T-cell (primary cell): ENCODE results near the gene MUCL3. TPM values are rescaled to one million over a fixed set of nuclear protein-coding genes. Genes with fewer than 3 reads are reported as not detected.
A peak's percentile ranks its signal among the peaks of the same experiment; 100 is the strongest.

Experiments
- ATAC-seq, 4 experiments: fragments of 200-7000 bp in 3 of 4; fragments of 150-1000 bp in 1 of 4; cut with Tn5 transposase; replicated peaks in 1 of 4; 1 replicate in 3 of 4; 2 replicates in 1 of 4; pipeline ENCODE4 v1.10.0; 2021; ENCODE audit warnings: moderate library complexity in 3 of 4, mild to moderate bottlenecking in 2 of 4, moderate number of reproducible peaks in 1 of 4
- CTCF ChIA-PET, 2 donors: fragments of 300-600 bp; sonication (Branson Sonifier 250); formaldehyde crosslinking; loops; one replicate each; lab custom pipeline; 2022; ENCODE audit warnings: antibody characterized with exemption in 2 of 2; lab: Charles Lee
- POLR2A ChIA-PET, 2 donors: fragments of 300-600 bp; sonication (Branson Sonifier 250); formaldehyde crosslinking; loops; one replicate each; lab custom pipeline; 2022; ENCODE audit warnings: antibody characterized with exemption in 2 of 2; lab: Charles Lee
- DNase-seq, 35 experiments: peaks; one replicate each; pipeline versions ENCODE4 v3.0.0 to v3.0.0-alpha.2; 2013 to 2023
- H3K27ac ChIP-seq: one replicate; pipeline ENCODE4 v1.5.1; 2013; ENCODE audit warnings: low read length
- H3K27me3 ChIP-seq, 2 experiments: replicated peaks in 1 of 2; 1 replicate in 1 of 2; 2 replicates in 1 of 2; pipeline versions ENCODE4 v1.6.1 to v1.7.0; 2013; ENCODE audit warnings: low read length in 1 of 2, mixed read lengths in 1 of 2; ENCODE audit not compliant: control insufficient read depth in 2 of 2, insufficient read depth in 2 of 2; ENCODE audit errors: extremely low read depth in 1 of 2
- H3K36me3 ChIP-seq, 2 donors: 1 replicate in 1 of 2; 2 replicates in 1 of 2; pipeline versions ENCODE4 v1.6.1 to v1.7.0; 2013; ENCODE audit warnings: low read length in 1 of 2; ENCODE audit not compliant: control insufficient read depth in 2 of 2, insufficient read depth in 1 of 2; ENCODE audit errors: extremely low read depth in 1 of 2
- H3K4me1 ChIP-seq, 2 experiments: 1 replicate in 1 of 2; 2 replicates in 1 of 2; pipeline versions ENCODE4 v1.6.1 to v1.7.0; 2013; ENCODE audit warnings: low read length in 2 of 2, mixed read lengths in 1 of 2; ENCODE audit not compliant: insufficient read depth in 2 of 2, control insufficient read depth in 1 of 2; ENCODE audit errors: extremely low read depth in 1 of 2
- H3K4me3 ChIP-seq, 2 donors: 1 replicate in 1 of 2; 2 replicates in 1 of 2; pipeline versions ENCODE4 v1.5.1 to v1.7.0; 2013; ENCODE audit warnings: mild to moderate bottlenecking in 2 of 2, low read length in 1 of 2, moderate library complexity in 1 of 2; ENCODE audit not compliant: control insufficient read depth in 1 of 2; ENCODE audit errors: extremely low read depth in 1 of 2
- H3K9me3 ChIP-seq: 2 replicates; pipeline ENCODE4 v1.7.0; 2013
- H3K27ac Mint-ChIP-seq, 2 donors: one replicate each; pipeline ENCODE4 v1.8.0; 2020 to 2021; ENCODE audit warnings: mild to moderate bottlenecking in 2 of 2, mixed read lengths in 2 of 2
- H3K27me3 Mint-ChIP-seq, 2 donors: one replicate each; pipeline ENCODE4 v1.8.0; 2021 to 2022; ENCODE audit warnings: mixed read lengths in 2 of 2
- H3K36me3 Mint-ChIP-seq: one replicate; pipeline ENCODE4 v1.8.0; 2021; ENCODE audit warnings: mixed read lengths
- H3K4me1 Mint-ChIP-seq, 3 donors: one replicate each; pipeline ENCODE4 v1.8.0; 2020 to 2022; ENCODE audit warnings: mixed read lengths in 3 of 3, mild to moderate bottlenecking in 1 of 3
- H3K4me3 Mint-ChIP-seq, 3 donors: one replicate each; pipeline ENCODE4 v1.8.0; 2020 to 2022; ENCODE audit warnings: mild to moderate bottlenecking in 3 of 3, mixed read lengths in 3 of 3, moderate library complexity in 3 of 3
- H3K9me3 Mint-ChIP-seq, 3 donors: one replicate each; pipeline ENCODE4 v1.8.0; 2020 to 2022; ENCODE audit warnings: mixed read lengths in 3 of 3
- WGBS: methylation state at CpG from one replicate; pipeline ENCODE4 v1.1.5; 2013; ENCODE audit warnings: missing lambda C conversion rate; ENCODE audit not compliant: insufficient coverage; 5-methylcytosine and 5-hydroxymethylcytosine counted together
- total RNA-seq, 35 experiments: library from RNA in 6 of 35; stranded (reverse) in 6 of 35; fragments of 120-200 nt in 1 of 35; gene quantifications; one replicate each; pipeline versions ENCODE4 v1.2.1 to v1.2.4 and lab custom pipeline; 2013 to 2026

Gene MUCL3
- total RNA-seq, 5 donors from 2014 or later (not counting 1 experiment from before 2014, with no cell fraction given), result 0.09 TPM; not detected in 4

DNA sequence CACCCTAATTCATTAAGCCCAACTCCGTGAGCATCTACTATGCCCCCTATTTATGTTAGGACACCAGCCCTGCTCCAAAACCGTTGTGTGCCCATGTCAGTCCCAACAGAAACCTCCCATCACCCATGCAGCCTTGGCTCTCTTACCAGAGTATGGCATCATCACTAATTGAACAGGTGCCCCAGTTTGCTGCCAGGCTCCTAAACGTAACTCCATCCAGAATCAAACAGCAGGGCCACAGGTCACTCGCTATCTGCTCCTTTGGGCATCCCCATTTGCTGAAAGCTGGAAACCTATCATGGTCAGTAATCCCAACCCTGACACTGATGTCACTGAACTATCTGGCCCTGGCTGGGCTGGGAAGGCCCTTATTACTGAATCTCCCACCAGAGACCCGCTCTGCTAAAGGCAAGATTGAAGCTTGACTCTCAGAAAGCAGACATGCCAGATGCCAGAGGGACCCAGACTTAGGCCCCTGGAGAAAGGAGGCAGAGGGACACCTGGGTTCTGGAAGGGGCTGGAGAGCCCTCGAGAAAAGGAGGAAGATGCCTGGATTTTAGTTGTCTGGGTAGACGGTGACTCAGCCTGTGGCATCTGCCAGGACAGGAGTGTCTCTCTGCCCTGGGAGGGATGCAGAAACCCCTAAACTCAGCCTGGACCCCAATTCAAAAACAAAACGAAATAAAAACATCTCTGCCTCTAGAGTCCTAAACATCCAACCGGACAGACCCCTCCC lies 14.0 kb downstream of the MUCL3 start:
- DNase-seq (peak in 3 of 35 experiments; percentile 7 to 13 (median 11)), ATAC-seq (no peak)
- ChIA-PET POLR2A (interaction anchor here in 1 of 2 donors (0.5 kb wide), 1 partner anchor 273 kb away, joined by 4 read pairs; no protein-coding TSS in a partner anchor), CTCF (interaction anchor here in 1 of 2 donors (1.2 kb wide), 1 partner anchor 133 kb away, joined by 4 read pairs; no protein-coding TSS in a partner anchor)
- H3K36me3 Mint-ChIP-seq, result no peaks in the 10 kb centered on the region
- no peaks in the 10 kb centered on the region for H3K9me3 ChIP-seq
- H3K4me3 Mint-ChIP-seq, result peak overlapping the region; percentile 80 to 82 (median 82)
- WGBS, result 92% methylated on average over 4 of the region's 9 CpGs
- H3K36me3 ChIP-seq, result no peaks in the 10 kb centered on the region
- peaks cover 23 to 30% of the 10 kb centered on the region in 2 donors for H3K27me3 Mint-ChIP-seq
- H3K4me1 Mint-ChIP-seq, result peaks cover 15 to 23% (median 17%) of the 10 kb centered on the region in 3 donors
- H3K27me3 ChIP-seq, result peaks cover 8 to 32% of the 10 kb centered on the region in 2 experiments
- peak overlapping the region; percentile 42 to 93 for H3K27ac Mint-ChIP-seq
- H3K4me1 ChIP-seq, result peaks cover 0 to 21% of the 10 kb centered on the region in 2 experiments
- H3K4me3 ChIP-seq, result peak overlapping the region; percentile 53 to 77
- no peak overlapping the region for H3K27ac ChIP-seq
- peaks cover 0 to 6% (median 0%) of the 10 kb centered on the region in 3 donors for H3K9me3 Mint-ChIP-seq

DNA sequence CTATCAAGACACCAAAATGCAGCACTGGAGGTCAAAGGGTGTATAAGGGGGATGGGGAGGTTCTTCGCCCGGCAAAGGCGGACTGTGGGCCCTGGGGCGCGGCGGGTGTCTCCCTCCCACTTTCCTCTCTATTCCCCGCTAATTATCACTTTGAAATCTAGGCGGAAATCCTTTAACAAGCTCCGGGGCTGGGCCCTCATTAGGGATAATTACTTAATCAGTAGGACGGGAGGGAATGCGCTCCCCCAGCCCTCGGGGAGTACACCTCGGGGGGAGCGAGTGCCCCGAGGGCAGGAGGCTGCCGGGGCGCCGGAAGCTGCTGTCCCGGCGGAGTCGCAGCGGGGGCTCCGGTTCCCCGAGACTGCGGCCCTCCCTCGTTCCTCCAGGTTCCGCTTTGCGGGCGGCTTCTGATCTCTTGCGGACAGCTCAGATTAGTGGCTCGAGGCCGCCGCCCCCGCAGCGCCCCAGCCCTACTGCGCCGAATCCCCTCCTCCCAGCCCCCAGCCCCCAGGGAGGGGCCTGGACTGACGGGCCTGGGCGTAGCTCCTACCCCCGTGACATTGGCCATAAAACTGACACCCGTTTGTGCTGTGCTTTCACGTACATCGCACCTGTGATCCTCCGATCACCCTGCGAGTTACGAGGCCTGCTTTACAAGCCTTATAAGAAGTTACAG lies 14.7 kb downstream of the MUCL3 start:
- ChIA-PET POLR2A (interaction anchor here in 1 of 2 donors (0.5 to 0.7 kb wide), 2 partner anchors 36 to 274 kb away, joined by 4 to 6 read pairs; no protein-coding TSS in a partner anchor), CTCF (interaction anchor here in 1 of 2 donors (0.6 to 1.2 kb wide), 2 partner anchors 123 to 132 kb away, joined by 3 to 4 read pairs; no protein-coding TSS in a partner anchor)
- Mint-ChIP-seq H3K9me3 (peaks cover 0 to 6% (median 0%) of the 10 kb centered on the region in 3 donors), H3K4me1 (peaks cover 15 to 23% (median 17%) of the 10 kb centered on the region in 3 donors), H3K27ac (peak overlapping the region; percentile 42 to 93), H3K4me3 (peak overlapping the region; percentile 80 to 82 (median 82)), H3K27me3 (peaks cover 19 to 23% of the 10 kb centered on the region in 2 donors), H3K36me3 (no peaks in the 10 kb centered on the region)
- peak; percentile 35 to 81 (median 70) for DNase-seq
- Histone ChIP-seq H3K4me1 (peaks cover 0 to 21% of the 10 kb centered on the region in 2 experiments), H3K9me3 (no peaks in the 10 kb centered on the region), H3K27me3 (peaks cover 8 to 32% of the 10 kb centered on the region in 2 experiments), H3K27ac (peak overlapping the region; percentile 30), H3K36me3 (no peaks in the 10 kb centered on the region), H3K4me3 (peak overlapping the region; percentile 53 to 77)
- WGBS, result 1% methylated on average over 34 of the region's 46 CpGs
- ATAC-seq, result peak; percentile 90 to 94 (median 93)

- Mint-ChIP-seq H3K27ac (no peak overlapping the region), H3K36me3 (no peaks in the 10 kb centered on the region), H3K27me3 (peaks cover 8 to 13% of the 10 kb centered on the region in 2 donors), H3K9me3 (no peaks in the 10 kb centered on the region), H3K4me3 (no peak overlapping the region), H3K4me1 (peaks cover 15 to 23% (median 19%) of the 10 kb centered on the region in 3 donors)
- H3K4me1 ChIP-seq, result peaks cover 0 to 21% of the 10 kb centered on the region in 2 experiments
- H3K27me3 ChIP-seq, result peaks cover 4 to 28% of the 10 kb centered on the region in 2 experiments
- no peak for ATAC-seq
- H3K9me3 ChIP-seq, result no peaks in the 10 kb centered on the region
- CTCF ChIA-PET, result no interaction called here
- no peak for DNase-seq
- no peaks in the 10 kb centered on the region for H3K36me3 ChIP-seq
- no peak overlapping the region for H3K4me3 ChIP-seq
- WGBS, result 50% methylated on average over 1 of the region's 2 CpGs
- POLR2A ChIA-PET, result no interaction called here
- no peak overlapping the region for H3K27ac ChIP-seq
These were observed 16.9 kb downstream of the MUCL3 start for GRCh38 chr6:30957716-30958115.

- Mint-ChIP-seq H3K27me3 (peaks cover 30 to 32% of the 10 kb centered on the region in 2 donors), H3K36me3 (no peaks in the 10 kb centered on the region), H3K27ac (no peak overlapping the region), H3K9me3 (no peaks in the 10 kb centered on the region), H3K4me1 (peaks cover 2 to 25% (median 23%) of the 10 kb centered on the region in 3 donors), H3K4me3 (no peak overlapping the region)
- DNase-seq (no peak), ATAC-seq (no peak)
- H3K27ac ChIP-seq, result no peak overlapping the region
- H3K36me3 ChIP-seq, result no peaks in the 10 kb centered on the region
- 84% methylated on average over 5 of the region's 9 CpGs for WGBS
- no peaks in the 10 kb centered on the region for H3K9me3 ChIP-seq
- ChIA-PET POLR2A (no interaction called here), CTCF (no interaction called here)
- peaks cover 4 to 34% of the 10 kb centered on the region in 2 experiments for H3K27me3 ChIP-seq
- no peak overlapping the region for H3K4me3 ChIP-seq
- peaks cover 0 to 21% of the 10 kb centered on the region in 2 experiments for H3K4me1 ChIP-seq
These were observed 20.3 kb downstream of the MUCL3 start for GRCh38 chr6:30960907-30961673.

- H3K4me1 Mint-ChIP-seq, result peaks cover 0 to 16% (median 11%) of the 10 kb centered on the region in 3 donors
- DNase-seq (no peak), ATAC-seq (no peak)
- H3K4me1 ChIP-seq, result peaks cover 0 to 16% of the 10 kb centered on the region in 2 experiments
- no peak overlapping the region for H3K27ac ChIP-seq
- no peaks in the 10 kb centered on the region for H3K9me3 ChIP-seq
- no peak overlapping the region for H3K27ac Mint-ChIP-seq
- no peaks in the 10 kb centered on the region for H3K36me3 ChIP-seq
- H3K9me3 Mint-ChIP-seq, result no peaks in the 10 kb centered on the region
- H3K4me3 ChIP-seq, result no peak overlapping the region
- peaks cover 0 to 26% of the 10 kb centered on the region in 2 experiments for H3K27me3 ChIP-seq
- H3K4me3 Mint-ChIP-seq, result no peak overlapping the region
- ChIA-PET POLR2A (interaction anchor here (0.5 to 0.7 kb wide), 2 partner anchors 27 to 67 kb away, joined by 3 to 4 read pairs; no protein-coding TSS in a partner anchor), CTCF (no interaction called here)
- H3K27me3 Mint-ChIP-seq, result peaks cover 31 to 37% of the 10 kb centered on the region in 2 donors
- H3K36me3 Mint-ChIP-seq, result no peaks in the 10 kb centered on the region
These were observed 21.9 kb downstream of the MUCL3 start for GRCh38 chr6:30962716-30963115.
